GM18508 (cell line): ENCODE measurements around the gene MAP3K6.
"Not testable (repeated sequence)": the region's sequence is repeated elsewhere in the genome, so short reads cannot be mapped to it uniquely, and the experiment has no call there.

Experiments
- ATAC-seq: cut with Tn5 transposase; IDR thresholded peaks from one replicate; pipeline ENCODE4 v1.9.1; 2021; ENCODE audit warnings: moderate number of reproducible peaks; ENCODE audit not compliant: insufficient read depth, unreplicated experiment

Gene MAP3K6

GRCh38 chr1:27398405-27399149 is 31.8 kb upstream of the MAP3K6 start:
- no peak for ATAC-seq

- no peak for ATAC-seq
These were observed 31.0 kb upstream of the MAP3K6 start for GRCh38 chr1:27397749-27398148.

- ATAC-seq: no peak
These were observed 30.3 kb upstream of the MAP3K6 start for GRCh38 chr1:27397110-27397509.

GRCh38 chr1:27395441-27396195 is 28.9 kb upstream of the MAP3K6 start:
- no peak for ATAC-seq

GRCh38 chr1:27394925-27395324 is 28.2 kb upstream of the MAP3K6 start:
- no peak for ATAC-seq

GRCh38 chr1:27394282-27394658 is 27.5 kb upstream of the MAP3K6 start:
- ATAC-seq: no peak

- no peak for ATAC-seq
These were observed 27.0 kb upstream of the MAP3K6 start for GRCh38 chr1:27393641-27394281.

GRCh38 chr1:27392778-27393635 is 26.2 kb upstream of the MAP3K6 start:
- ATAC-seq: no peak

GRCh38 chr1:27392096-27392777 is 25.5 kb upstream of the MAP3K6 start, which contains the start of gene GPR3:
Gene GPR3, plus strand, starts transcription at chr1:27392622. Its CDS starts 1,177 bp downstream, at chr1:27393799.
- no peak for ATAC-seq

GRCh38 chr1:27391511-27392095 is 24.8 kb upstream of the MAP3K6 start:
- no peak for ATAC-seq

GRCh38 chr1:27388337-27389005 is 21.7 kb upstream of the MAP3K6 start:
- no peak for ATAC-seq

- not testable (repeated sequence) for ATAC-seq
These were observed 18.0 kb upstream of the MAP3K6 start for GRCh38 chr1:27384797-27385196.

GRCh38 chr1:27383661-27384060 is 16.9 kb upstream of the MAP3K6 start:
- no peak for ATAC-seq

- no peak for ATAC-seq
These were observed 16.4 kb upstream of the MAP3K6 start, which contains the start of gene CD164L2 for GRCh38 chr1:27383039-27383605. Gene CD164L2, minus strand, starts transcription at chr1:27383333. Its CDS starts 94 bp downstream, at chr1:27383239.

GRCh38 chr1:27381969-27382762 is 15.4 kb upstream of the MAP3K6 start:
- ATAC-seq: no peak

GRCh38 chr1:27380766-27381733 is 14.3 kb upstream of the MAP3K6 start:
- no peak for ATAC-seq
